Activated naive CD4-positive, alpha-beta T cell treated with anti-CD3 and anti-CD28 coated beads, Interleukin-2, amount 50 U/mL, for 16 hours (primary cell): ENCODE data around the gene ZNF774.
"Not testable (repeated sequence)": the region's sequence is repeated elsewhere in the genome, so short reads cannot be mapped to it uniquely, and the experiment has no call there.

Experiments used
- DNase-seq: peaks from one replicate; pipeline ENCODE4 v3.0.0-alpha.2; 2020

Gene ZNF774

DNA sequence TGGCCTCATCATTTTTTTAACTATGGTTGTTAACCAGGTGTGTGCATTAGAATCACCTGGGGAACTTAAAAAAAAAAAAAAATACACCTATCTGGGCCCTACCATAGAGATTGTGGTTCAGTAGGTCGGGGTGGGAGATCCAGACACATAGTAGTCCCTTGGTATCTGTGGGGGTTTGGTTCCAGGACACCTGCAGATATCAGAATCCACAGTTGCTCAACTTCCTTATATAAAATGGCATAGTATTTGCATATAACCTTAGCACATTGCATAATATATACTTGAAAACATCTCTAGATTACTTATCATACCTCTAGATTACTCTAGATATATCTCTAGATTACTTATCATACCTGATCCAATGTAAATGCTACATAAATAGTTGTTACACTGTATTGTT, 41.0 kb downstream of the ZNF774 start:
- DNase-seq: no peak

DNA sequence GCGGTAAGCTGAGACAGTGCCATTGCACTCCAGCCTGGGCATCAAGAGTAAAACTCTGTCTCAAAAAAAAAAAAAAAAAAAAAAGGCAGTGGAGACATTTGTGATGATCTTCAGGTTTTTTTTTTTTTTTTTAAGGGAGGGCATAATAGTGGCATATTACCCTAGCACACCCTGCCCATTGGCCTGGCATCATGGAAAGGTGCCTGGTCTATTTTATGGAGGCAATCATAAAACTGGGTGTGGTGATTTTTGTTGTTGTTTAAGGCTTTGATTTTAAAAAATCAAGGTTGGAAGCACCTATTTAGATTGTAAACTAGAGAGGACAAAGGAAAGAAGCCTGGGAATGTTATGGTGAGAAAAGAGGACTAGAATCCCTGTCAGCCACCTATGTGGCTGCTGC, 42.0 kb downstream of the ZNF774 start:
- no peak for DNase-seq

DNA sequence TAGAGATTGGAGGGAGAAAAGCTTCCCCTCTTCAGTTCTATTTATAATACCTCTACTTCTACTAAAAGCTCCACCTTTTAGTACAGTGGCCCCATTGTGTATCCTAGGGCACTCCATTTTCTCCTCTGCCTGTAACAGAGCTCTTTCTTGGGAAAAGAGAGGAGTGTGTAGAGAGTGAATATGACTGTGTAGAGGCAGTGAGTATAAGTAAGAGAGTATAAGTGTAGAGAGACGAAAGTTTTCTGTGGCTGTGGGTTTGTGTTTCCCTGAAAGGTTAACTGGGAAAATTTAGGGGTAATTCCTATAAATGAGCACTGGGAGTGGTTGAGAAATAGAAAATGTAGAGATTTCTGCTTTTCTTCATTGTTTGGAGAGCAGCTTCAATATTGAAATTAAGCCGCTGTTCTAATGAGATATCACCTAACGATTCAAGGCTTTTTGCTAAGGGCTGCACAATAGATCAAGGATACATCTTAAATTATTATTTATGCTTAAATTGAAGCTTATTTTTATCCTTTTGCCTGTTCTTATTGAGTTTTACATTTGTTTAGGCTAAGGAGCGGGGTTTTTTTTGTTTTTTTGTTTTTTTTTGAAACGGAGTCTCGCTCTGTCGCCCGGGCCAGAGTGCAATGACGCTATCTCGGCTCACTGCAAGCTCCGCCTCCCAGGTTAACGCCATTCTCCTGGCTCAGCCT, 42.8 kb downstream of the ZNF774 start:
- DNase-seq: no peak

DNA sequence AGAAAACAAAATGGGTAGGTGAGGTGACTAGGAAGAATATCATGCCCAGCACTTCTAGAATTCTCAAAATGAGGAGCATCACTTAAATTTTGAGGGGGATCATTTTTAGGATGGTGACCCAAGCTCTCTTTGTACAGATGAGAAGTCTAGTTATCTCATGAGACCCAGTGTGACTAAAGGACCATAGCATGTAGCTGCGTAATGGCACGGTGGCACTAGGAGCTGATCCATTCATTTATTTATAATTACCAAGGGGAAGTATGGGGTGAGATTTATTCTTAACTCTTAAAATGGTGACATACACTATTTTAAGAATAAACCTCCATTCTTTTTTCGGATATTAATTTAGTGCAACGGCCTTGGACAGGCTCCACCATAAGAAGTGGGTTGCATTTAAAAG, 44.2 kb downstream of the ZNF774 start:
- DNase-seq: no peak

DNA sequence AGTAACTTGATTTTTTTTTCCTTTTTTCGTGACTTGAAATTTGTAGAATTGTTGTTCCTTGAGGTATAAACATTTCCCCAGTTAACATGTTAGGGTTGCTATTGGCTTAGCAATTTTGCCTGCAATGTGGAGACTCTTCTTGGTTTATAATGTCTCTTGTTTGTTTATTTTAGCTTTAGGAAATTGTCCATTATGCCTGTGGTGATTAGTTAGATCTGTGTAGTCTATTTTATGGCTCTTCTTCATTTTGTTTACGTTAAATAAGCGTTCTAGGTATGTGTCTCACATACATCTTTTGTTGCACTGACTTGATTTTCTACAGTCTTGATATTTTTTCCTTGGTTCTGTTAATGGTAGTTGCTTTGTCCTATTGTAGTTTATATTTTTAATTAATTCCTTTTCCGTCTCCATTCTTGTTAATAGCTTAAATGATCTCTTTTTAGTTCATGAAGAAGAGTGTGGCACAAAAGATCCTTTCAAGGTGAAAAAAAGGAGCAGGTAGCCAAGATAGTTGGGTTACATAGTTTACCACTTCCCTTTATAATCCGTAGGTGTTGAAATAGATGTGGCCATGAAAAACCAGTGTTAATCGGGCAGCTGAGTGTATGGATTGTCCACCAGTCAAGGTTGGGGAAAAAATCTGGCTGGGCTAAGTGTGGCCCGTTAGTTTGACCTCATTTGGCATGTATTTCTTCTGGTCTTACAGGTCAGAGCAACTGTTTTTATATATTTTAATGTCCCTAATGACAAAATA, 48.1 kb downstream of the ZNF774 start:
- no peak for DNase-seq

DNA sequence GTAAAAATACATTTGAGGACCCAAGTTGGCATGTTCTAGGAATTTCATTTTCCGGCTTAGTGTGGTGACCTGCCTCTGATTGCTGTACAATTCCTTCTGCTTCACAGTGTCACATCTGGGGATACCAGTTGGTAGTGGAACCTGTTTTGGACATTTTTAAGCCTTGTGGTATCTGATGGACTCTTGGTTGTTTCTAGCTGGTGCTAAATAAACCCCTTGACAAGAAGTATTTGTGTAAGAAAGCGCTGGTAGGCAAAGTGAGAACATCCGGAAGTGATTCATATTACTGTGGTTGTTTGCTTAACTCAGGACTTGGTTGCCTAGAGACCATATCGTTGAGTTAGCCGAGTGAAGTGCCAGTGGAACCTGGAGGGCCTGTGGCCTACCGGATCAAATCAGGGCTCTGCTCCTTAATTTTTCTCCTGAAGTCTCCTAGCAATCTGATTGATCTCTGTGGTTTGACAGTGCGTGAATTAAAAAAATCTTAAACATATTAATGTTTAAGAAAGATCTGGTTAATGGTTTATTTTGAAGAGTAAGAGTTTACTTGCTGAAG, 48.8 kb downstream of the ZNF774 start:
- peak; percentile 29 for DNase-seq

DNA sequence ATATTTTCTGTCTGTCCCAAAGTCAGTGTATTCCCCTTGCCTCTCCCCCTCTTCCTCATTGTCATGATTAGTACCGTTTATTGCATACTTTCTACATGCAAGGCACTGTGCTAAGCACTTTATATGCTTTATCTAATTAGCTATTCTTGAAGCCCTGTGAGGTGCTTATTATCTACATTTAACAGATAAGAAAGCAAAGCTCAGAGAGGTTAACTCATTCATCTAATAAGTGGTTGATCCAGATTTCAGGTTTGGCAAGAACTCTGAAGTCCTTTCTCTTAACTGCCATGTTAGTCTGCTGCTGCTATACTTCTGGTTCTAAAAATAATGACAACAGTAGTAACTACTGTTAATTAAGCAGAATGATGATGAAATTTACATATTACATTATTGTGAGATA, 49.4 kb downstream of the ZNF774 start:
- DNase-seq: no peak

DNA sequence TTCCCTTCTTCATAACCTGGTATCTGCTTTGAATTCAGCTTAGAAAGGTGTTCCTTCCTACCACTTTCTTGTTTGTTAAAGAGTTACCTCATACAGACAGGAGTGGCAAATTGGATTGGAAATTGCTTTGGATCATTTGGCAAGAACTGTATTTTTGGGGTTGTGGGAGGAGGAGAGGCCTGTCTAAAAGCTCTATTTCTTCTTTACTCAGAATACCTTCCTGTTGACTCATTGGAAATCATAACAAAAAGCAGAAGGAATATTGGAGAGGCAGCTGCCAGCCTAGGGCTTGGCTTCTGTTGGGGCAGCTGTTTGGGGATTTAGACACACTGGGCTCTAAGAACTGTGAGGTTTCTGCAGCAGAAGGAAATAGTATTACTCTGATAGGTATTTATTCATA, 50.1 kb downstream of the ZNF774 start:
- DNase-seq: no peak

DNA sequence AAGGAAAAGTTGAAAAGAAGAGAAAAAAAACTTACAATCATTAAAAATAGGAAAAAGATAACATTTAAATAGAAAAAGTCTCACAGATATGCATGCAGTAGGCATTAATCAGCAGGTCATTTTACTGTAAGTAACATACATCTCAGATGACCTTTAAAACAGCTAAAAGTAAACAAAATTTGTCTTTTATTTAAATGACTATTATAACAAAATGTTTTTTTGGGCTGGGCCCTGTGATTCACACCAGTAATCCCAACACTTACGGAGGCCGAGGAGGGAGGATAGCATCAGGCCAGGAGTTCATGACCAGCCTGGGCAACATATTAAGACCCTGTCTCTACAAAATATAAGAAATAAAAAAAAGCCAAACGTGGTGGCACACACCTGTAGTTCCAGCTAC, 50.7 kb downstream of the ZNF774 start:
- DNase-seq: no peak

DNA sequence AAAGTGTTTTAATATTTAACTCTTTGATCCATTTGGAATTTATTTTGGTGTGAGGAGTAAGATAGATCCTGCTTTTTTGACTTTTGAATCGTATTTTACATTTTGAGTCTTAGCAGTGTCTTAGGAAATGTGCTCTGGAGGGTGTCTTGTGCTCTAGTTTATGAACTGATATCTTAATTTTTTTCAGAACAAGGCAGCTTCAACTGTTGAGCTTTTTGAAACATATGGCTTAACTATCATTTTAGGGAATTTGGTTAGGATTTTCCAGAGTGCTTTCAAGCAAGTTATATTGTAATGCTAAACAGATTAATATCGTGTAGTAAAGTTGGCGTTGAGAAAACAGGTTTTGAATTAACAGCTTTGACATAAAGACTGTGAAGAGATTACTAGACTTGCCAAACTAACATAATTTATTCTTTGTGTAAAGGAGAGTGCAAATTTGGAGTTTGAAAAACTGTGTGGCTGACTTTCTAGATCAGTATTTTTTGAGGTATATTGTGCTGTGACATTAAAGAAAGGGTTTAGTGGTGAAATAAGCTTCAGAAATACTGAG, 53.0 kb downstream of the ZNF774 start:
- no peak for DNase-seq

DNA sequence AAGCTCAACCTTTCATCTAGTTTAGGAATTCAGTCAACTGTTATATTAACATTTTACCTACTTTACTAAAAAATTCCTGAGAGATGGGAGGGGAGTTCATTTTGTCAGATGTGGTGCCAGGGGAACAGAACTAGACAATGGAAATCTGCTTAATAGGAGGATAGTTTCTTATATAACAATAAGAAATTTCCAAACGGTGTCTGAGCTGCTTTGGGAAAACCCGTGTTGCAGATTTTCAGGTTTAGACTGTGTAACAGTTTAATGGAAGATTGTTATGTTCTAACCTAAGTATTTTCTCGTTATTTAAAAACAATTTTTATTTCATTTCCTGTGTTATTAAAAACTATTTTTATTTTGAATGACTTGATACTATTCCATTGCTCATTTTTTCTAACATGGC, 55.3 kb downstream of the ZNF774 start:
- no peak for DNase-seq

DNA sequence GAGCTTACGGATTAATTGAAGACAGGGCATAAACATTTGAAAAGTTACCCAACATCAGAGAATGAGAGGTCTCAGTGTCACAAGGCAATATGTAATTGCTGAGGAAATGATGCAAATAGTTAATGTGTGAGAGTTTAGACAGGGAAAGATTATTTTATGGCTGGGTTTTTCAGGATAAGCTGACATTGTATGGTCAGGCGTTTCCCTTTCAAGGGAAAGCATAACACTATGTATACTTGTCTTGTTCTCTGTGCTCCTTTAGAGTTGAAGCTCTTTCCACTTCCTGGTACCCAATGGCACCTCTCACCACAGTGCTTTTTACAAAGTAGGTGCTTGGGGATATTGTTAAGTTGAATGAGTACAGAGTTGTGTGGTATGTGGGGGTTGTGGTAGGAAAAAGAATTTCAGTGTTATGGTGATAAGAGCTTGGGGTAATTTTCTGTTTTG, 55.8 kb downstream of the ZNF774 start:
- no peak for DNase-seq

DNA sequence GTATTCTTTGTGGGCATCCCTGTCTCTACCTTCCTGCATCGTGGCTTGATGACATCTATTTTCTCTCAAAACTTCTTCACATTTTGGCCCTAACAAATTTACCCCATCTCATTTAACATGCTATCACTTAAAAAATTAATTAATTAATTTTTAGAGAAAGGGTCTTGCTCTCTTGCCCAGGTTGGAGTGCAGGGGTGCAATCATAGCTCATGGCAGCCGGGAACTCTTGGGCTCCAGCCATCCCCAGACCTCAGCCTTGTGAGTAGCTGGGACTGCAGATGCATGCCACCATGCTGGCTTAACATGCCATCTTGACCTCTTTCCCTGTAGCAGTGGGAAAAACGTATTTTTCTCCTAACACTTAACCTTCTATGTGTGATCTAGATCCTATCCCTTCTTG, 56.6 kb downstream of the ZNF774 start:
- DNase-seq: no peak

DNA sequence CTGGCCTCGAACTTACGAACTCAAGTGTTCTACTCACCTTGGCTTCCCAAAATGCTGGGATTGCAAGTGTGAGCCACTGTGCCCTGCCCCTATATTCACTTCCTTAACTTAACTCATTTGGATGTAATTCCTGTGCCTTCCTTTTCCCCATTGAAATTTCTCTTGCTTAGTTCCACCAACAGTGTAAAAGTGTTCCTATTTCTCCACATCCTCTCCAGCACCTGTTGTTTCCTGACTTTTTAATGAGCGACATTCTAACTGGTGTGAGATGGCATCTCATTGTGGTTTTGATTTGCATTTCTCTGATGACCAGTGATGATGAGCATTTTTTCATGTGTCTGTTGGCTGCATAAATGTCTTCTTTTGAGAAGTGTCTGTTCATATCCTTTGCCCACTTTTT, 57.5 kb downstream of the ZNF774 start:
- not testable (repeated sequence) for DNase-seq

DNA sequence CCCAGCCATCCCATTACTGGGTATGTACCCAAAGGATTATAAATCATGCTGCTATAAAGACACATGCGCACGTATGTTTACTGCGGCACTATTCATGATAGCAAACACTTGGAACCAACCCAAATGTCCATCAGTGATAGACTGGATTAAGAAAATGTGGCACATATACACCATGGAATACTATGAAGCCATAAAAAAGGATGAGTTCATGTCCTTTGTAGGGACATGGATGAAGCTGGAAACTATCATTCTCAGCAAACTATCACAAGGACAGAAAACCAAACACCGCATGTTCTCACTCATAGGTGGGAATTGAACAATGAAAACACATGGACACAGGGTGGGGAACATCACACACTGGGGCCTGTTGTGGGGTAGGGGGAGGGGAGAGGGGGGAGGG, 58.2 kb downstream of the ZNF774 start:
- not testable (repeated sequence) for DNase-seq

DNA sequence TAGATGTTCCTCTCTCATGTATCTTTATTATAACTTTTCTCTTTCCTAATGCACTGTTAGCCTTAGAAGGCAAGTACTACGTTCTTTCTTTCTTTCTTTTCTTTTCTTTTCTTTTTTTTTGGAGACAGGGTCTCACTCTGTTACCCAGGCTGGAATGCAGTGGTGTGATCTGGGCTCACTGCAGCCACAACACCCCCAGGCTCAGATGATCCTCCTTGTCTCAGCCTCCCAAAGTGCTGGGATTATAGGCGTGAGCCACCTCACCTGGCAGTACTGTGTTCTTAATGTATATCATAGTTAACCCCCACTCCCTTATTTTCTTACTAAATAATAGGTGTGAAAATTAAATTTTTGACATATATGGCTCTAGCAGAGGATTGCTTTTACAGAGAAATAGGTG, 59.1 kb downstream of the ZNF774 start:
- no peak for DNase-seq
